Ishikawa (cell line): ENCODE results near the gene BDNF.

Source experiments
- CEBPB ChIP-seq: IDR thresholded peaks from 2 replicates; pipeline ENCODE4 v1.6.1; 2012
- CREB1 ChIP-seq: IDR thresholded peaks from 2 replicates; pipeline ENCODE4 v1.6.1; 2012; ENCODE audit warnings: low read depth
- EGR1 ChIP-seq: IDR thresholded peaks from 2 replicates; pipeline ENCODE4 v1.6.1; 2012
- EP300 ChIP-seq: IDR thresholded peaks from 2 replicates; pipeline ENCODE4 v1.6.1; 2012; ENCODE audit warnings: borderline replicate concordance
- FOXM1 ChIP-seq: IDR thresholded peaks from 2 replicates; pipeline ENCODE4 v1.6.1; 2012; ENCODE audit warnings: low read depth, borderline replicate concordance
- NFIC ChIP-seq: IDR thresholded peaks from 2 replicates; pipeline ENCODE4 v1.6.1; 2012
- RAD21 ChIP-seq: IDR thresholded peaks from 2 replicates; pipeline ENCODE4 v1.6.1; 2012; ENCODE audit warnings: low read depth
- TAF1 ChIP-seq: IDR thresholded peaks from 2 replicates; pipeline ENCODE4 v1.6.1; 2012; ENCODE audit warnings: low read depth, mild to moderate bottlenecking
- TCF12 ChIP-seq: IDR thresholded peaks from 2 replicates; pipeline ENCODE4 v1.6.1; 2012; ENCODE audit warnings: low read depth
- TEAD4 ChIP-seq: IDR thresholded peaks from 2 replicates; pipeline ENCODE4 v1.6.1; 2012
- USF1 ChIP-seq: IDR thresholded peaks from 2 replicates; pipeline ENCODE4 v1.6.1; 2012
- YY1 ChIP-seq: IDR thresholded peaks from 2 replicates; pipeline ENCODE4 v1.6.1; 2012; ENCODE audit warnings: low read depth
- ZBTB7A ChIP-seq: IDR thresholded peaks from 2 replicates; pipeline ENCODE4 v1.6.1; 2012; ENCODE audit warnings: low read depth
- TF ChIP-seq, protein P1 (sequence below): IDR thresholded peaks from 2 replicates; pipeline ENCODE4 v1.6.1; 2012; ENCODE audit warnings: low read depth, mild to moderate bottlenecking
- TF ChIP-seq, protein P2 (sequence below): IDR thresholded peaks from 2 replicates; pipeline ENCODE4 v1.6.1; 2012

The BDNF gene

DNA sequence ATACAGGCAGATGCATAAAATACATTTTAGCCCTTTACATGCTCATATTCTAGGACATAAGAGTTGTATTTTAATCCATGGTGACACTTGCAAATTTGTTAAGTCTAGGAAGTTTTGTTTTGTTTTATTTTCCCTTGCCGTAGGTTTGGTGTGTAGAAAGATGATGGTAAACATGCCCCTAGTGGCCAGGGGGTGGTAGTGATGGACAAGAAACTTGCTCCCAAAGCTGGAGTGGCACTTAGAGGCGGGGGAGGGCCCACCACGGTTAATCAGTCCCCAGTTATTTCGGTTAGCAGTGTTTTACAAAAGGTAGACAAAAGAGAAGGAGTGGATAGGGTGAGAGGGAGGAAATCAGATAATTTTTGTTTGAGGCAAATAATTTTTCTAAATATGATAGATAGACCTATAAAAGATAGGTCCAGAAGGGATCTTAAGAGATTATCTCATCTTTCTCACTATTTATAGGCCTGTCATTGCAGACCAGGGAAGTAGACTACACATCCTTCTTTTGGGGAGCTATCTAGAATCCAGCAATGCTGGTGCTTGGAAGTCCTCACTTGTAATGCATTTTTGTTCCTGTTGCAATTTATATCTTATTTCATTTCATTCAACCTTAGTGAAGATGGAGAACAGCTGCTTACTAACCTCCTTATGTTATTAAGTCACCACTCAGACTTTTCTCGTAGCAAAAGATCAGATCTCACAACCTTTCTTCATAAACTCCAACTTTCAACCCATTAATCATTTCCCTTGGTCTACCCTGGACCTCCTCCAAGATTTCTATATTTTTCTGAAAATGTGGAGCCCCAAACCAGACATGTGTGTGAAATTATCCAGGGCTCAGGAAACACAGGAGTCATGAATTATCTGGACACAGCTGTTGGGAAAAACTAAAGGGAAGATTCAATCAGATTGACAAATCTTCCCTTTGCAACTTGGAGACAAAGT, 5.9 kb upstream of the BDNF start:
- TF ChIP-seq NFIC, result no peak
- peak; percentile 41 for TF ChIP-seq RAD21

DNA sequence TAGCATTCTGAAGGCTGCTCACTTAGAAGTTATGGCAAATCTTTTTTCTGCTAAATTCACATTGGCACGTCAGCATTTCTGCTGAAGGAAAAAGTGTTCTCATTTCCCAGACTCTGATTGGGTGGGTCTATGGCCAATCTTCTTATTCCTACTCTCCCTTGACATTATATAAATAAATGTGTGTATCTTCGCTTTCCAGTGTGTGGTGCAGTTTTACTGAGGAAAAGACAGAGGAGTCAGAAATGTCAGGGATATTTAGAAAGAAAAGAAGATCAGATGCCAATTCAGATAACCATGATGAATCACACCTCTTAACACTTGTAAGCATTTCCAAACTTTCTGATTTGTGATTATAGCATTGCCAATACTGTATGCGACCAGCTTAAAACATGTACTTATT, 3.2 kb upstream of the BDNF start:
- TF ChIP-seq CEBPB (no peak), EGR1 (no peak), USF1 (no peak), TCF12 (no peak), ZBTB7A (no peak), TEAD4 (no peak), YY1 (no peak), FOXM1 (no peak), RAD21 (no peak), CREB1 (no peak), NFIC (no peak), TAF1 (no peak), EP300 (no peak)
- TF ChIP-seq, protein P1, sequence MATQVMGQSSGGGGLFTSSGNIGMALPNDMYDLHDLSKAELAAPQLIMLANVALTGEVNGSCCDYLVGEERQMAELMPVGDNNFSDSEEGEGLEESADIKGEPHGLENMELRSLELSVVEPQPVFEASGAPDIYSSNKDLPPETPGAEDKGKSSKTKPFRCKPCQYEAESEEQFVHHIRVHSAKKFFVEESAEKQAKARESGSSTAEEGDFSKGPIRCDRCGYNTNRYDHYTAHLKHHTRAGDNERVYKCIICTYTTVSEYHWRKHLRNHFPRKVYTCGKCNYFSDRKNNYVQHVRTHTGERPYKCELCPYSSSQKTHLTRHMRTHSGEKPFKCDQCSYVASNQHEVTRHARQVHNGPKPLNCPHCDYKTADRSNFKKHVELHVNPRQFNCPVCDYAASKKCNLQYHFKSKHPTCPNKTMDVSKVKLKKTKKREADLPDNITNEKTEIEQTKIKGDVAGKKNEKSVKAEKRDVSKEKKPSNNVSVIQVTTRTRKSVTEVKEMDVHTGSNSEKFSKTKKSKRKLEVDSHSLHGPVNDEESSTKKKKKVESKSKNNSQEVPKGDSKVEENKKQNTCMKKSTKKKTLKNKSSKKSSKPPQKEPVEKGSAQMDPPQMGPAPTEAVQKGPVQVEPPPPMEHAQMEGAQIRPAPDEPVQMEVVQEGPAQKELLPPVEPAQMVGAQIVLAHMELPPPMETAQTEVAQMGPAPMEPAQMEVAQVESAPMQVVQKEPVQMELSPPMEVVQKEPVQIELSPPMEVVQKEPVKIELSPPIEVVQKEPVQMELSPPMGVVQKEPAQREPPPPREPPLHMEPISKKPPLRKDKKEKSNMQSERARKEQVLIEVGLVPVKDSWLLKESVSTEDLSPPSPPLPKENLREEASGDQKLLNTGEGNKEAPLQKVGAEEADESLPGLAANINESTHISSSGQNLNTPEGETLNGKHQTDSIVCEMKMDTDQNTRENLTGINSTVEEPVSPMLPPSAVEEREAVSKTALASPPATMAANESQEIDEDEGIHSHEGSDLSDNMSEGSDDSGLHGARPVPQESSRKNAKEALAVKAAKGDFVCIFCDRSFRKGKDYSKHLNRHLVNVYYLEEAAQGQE, result no peak
- TF ChIP-seq, protein P2, sequence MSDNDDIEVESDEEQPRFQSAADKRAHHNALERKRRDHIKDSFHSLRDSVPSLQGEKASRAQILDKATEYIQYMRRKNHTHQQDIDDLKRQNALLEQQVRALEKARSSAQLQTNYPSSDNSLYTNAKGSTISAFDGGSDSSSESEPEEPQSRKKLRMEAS, result no peak

- TF ChIP-seq RAD21 (no peak), NFIC (no peak), FOXM1 (no peak), CREB1 (no peak), EP300 (no peak), EGR1 (no peak), USF1 (no peak), ZBTB7A (no peak), YY1 (no peak), TAF1 (no peak), TEAD4 (no peak), CEBPB (no peak), TCF12 (no peak)
- TF ChIP-seq, protein P2, result no peak
- TF ChIP-seq, protein P1, result no peak
These were observed 2.6 kb upstream of the BDNF start for GRCh38 chr11:27702811-27703210.

DNA sequence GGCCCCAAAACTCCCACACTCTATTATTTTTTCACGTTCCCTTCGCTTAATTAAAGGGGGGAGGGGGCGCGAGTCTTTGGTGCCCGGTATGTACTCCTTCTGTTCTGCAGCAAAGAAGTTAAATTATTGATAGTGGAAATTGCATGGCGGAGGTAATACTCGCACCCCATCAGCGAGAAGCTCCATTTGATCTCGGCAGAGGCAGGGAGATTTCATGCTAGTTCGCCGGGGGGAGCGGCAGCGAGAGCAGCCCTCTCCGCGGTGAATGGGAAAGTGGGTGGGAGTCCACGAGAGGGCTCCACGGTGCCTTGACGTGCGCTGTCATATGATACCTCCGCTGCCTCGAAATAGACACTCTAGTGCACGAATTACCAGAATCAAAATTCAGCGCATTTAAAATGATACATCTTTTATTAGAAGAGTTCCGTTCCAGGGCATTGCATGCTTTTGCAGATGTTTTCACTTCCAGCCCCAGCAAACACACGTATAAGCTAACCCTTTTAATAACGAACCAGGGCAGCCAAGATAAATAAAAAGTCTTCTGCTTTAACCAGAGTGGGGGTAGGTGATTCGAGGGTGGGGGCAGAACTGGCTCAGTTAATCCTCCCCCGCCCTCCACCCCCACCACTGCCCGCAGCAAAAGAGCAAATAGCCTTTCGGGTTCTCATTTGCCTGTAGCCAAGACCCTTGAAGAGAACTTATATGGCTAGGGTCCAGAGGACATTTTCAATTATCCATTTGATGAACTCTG, 1.3 kb upstream of the BDNF start:
- TF ChIP-seq RAD21 (no peak), USF1 (no peak), FOXM1 (no peak), TEAD4 (no peak), EP300 (no peak), EGR1 (no peak), CEBPB (no peak), NFIC (no peak), ZBTB7A (no peak), TAF1 (no peak), CREB1 (no peak), TCF12 (no peak)
- TF ChIP-seq, protein P2, result no peak
- TF ChIP-seq, protein P1, result no peak
